HEK293 (cell line): ENCODE data around the gene CDK5R2.

Source experiments
- CTCF ChIA-PET: fragments of 350-600 bp; formaldehyde crosslinking; extraction: SDS; loops from one replicate; lab custom pipeline; 2021; ENCODE audit warnings: antibody characterized with exemption; lab: Yijun Ruan, JAX
- POLR2A ChIA-PET: fragments of 300-600 bp; formaldehyde crosslinking; extraction: SDS; loops from one replicate; lab custom pipeline; 2020; ENCODE audit warnings: antibody characterized with exemption, inconsistent platforms; lab: Yijun Ruan, JAX
- H3K27ac ChIP-seq: fragments of 200-500 bp; sonication (Bioruptor generic); 2 replicates; pipeline ENCODE4 v1.5.1; 2014; ENCODE audit warnings: low read depth, low read length, control low read depth, inconsistent platforms; ENCODE audit errors: extremely low read depth
- H3K36me3 ChIP-seq, 2 experiments: fragments of 200-500 bp in 1 of 2; sonication (Bioruptor generic) in 1 of 2; 1 replicate in 1 of 2; 2 replicates in 1 of 2; pipeline ENCODE4 v1.5.1; 2014 to 2017; ENCODE audit warnings: inconsistent platforms in 2 of 2, low read length in 2 of 2; ENCODE audit not compliant: control insufficient read depth in 2 of 2, insufficient read depth in 1 of 2
- H3K4me1 ChIP-seq: fragments of 200-500 bp; sonication (Bioruptor generic); 2 replicates; pipeline ENCODE4 v1.5.1; 2014; ENCODE audit warnings: mild to moderate bottlenecking, low read length, inconsistent platforms; ENCODE audit not compliant: control insufficient read depth, insufficient read depth
- H3K4me3 ChIP-seq: 2 replicates; pipeline ENCODE4 v1.5.1; 2011; ENCODE audit warnings: low read depth, mild to moderate bottlenecking, control low read depth, low read length, moderate library complexity
- H3K9me3 ChIP-seq: fragments of 200-500 bp; sonication (Bioruptor generic); 2 replicates; pipeline ENCODE4 v1.5.1; 2014; ENCODE audit warnings: low read depth, low read length, inconsistent platforms; ENCODE audit not compliant: control insufficient read depth, insufficient read depth
- AEBP2 ChIP-seq: fragments of 450-650 bp; formaldehyde crosslinking; IDR thresholded peaks from 2 replicates; pipeline ENCODE4 v1.5.1; 2016; ENCODE audit warnings: missing biosample characterization, missing genetic modification characterization, borderline replicate concordance
- KLF7 ChIP-seq: fragments of 450-650 bp; formaldehyde crosslinking; IDR thresholded peaks from 2 replicates; pipeline ENCODE4 v1.5.1; 2016; ENCODE audit warnings: missing biosample characterization, missing genetic modification characterization, borderline replicate concordance
- PRDM10 ChIP-seq: fragments of 450-650 bp; formaldehyde crosslinking; IDR thresholded peaks from 2 replicates; pipeline ENCODE4 v1.5.1; 2016; ENCODE audit warnings: missing biosample characterization, missing genetic modification characterization
- ZEB2 ChIP-seq: fragments of 450-650 bp; formaldehyde crosslinking; IDR thresholded peaks from 2 replicates; pipeline ENCODE4 v1.5.1; 2016; ENCODE audit warnings: missing biosample characterization, missing genetic modification characterization
- ZFP3 ChIP-seq: fragments of 450-650 bp; formaldehyde crosslinking; IDR thresholded peaks from 2 replicates; pipeline ENCODE4 v1.5.1; 2016; ENCODE audit warnings: low read depth, missing biosample characterization, missing genetic modification characterization
- ZNF132 ChIP-seq: fragments of 450-650 bp; formaldehyde crosslinking; IDR thresholded peaks from 2 replicates; pipeline ENCODE4 v1.5.1; 2017; ENCODE audit warnings: missing biosample characterization, missing genetic modification characterization, borderline replicate concordance
- ZNF146 ChIP-seq: fragments of 450-650 bp; formaldehyde crosslinking; IDR thresholded peaks from 2 replicates; pipeline ENCODE4 v1.5.1; 2016; ENCODE audit warnings: missing biosample characterization, missing genetic modification characterization
- ZNF37A ChIP-seq: fragments of 450-650 bp; IDR thresholded peaks from 2 replicates; pipeline ENCODE4 v1.5.1; 2018; ENCODE audit warnings: missing biosample characterization, missing genetic modification characterization
- ZNF513 ChIP-seq: fragments of 450-650 bp; IDR thresholded peaks from 2 replicates; pipeline ENCODE4 v1.5.1; 2018; ENCODE audit warnings: missing biosample characterization, missing genetic modification characterization
- ZNF530 ChIP-seq: fragments of 450-650 bp; formaldehyde crosslinking; IDR thresholded peaks from 2 replicates; pipeline ENCODE4 v1.5.1; 2016; ENCODE audit warnings: low read depth, missing biosample characterization, missing genetic modification characterization
- ZNF555 ChIP-seq: fragments of 450-650 bp; formaldehyde crosslinking; conservative IDR thresholded peaks from 2 replicates; pipeline ENCODE4 v1.5.1; 2017; ENCODE audit warnings: missing biosample characterization, mild to moderate bottlenecking, missing genetic modification characterization, inconsistent platforms
- ZNF571 ChIP-seq: fragments of 450-650 bp; formaldehyde crosslinking; IDR thresholded peaks from 2 replicates; pipeline ENCODE4 v1.5.0; 2017; ENCODE audit warnings: missing biosample characterization, missing genetic modification characterization
- ZNF692 ChIP-seq: fragments of 450-650 bp; formaldehyde crosslinking; IDR thresholded peaks from 2 replicates; pipeline ENCODE4 v1.5.1; 2016; ENCODE audit warnings: missing biosample characterization, missing genetic modification characterization
- ZSCAN18 ChIP-seq: fragments of 450-650 bp; formaldehyde crosslinking; IDR thresholded peaks from 2 replicates; pipeline ENCODE4 v1.5.1; 2016; ENCODE audit warnings: missing biosample characterization, missing genetic modification characterization
- ZSCAN4 ChIP-seq: fragments of 450-650 bp; formaldehyde crosslinking; IDR thresholded peaks from 2 replicates; pipeline ENCODE4 v1.5.1; 2017; ENCODE audit warnings: missing biosample characterization, missing genetic modification characterization

Gene CDK5R2

GRCh38 chr2:218981881-218982585 lies 22.6 kb downstream of the CDK5R2 start:
- POLR2A ChIA-PET, result no interaction called here

GRCh38 chr2:218982586-218983262 lies 23.3 kb downstream of the CDK5R2 start:
- Histone ChIP-seq H3K4me1 (0 out of 2 replicates have a peak, but pooled peaks cover 2% of the 10 kb centered on the region), H3K4me3 (no peak overlapping the region)
- no peak for TF ChIP-seq ZNF513 (tag by site-specific recombination)
- TF ChIP-seq ZSCAN18 (tag by site-specific recombination), result no peak
- no peak for TF ChIP-seq PRDM10 (tag by site-specific recombination)
- TF ChIP-seq ZEB2, result no peak
- TF ChIP-seq ZNF146, result no peak
- TF ChIP-seq ZSCAN4 (tag by site-specific recombination), result no peak
- no peak for TF ChIP-seq ZNF530
- TF ChIP-seq, all 188 proteins: peak for 0
- Histone ChIP-seq H3K27ac (no peak overlapping the region), H3K9me3 (no peaks in the 10 kb centered on the region), H3K36me3 (no peaks in the 10 kb centered on the region)
- ChIA-PET CTCF (interaction anchor here (0.6 to 4.2 kb wide), 5 partner anchors 19 to 262 kb away, joined by 3 to 31 read pairs (median 4); no protein-coding TSS in a partner anchor), POLR2A (no interaction called here)

More at GRCh38 chr2:218981881-218982585, 22.6 kb downstream of the CDK5R2 start:
- Histone ChIP-seq H3K4me1 (0 out of 2 replicates have a peak, but pooled peaks cover 2% of the 10 kb centered on the region), H3K27ac (no peak overlapping the region), H3K4me3 (no peak overlapping the region), H3K9me3 (no peaks in the 10 kb centered on the region), H3K36me3 (no peaks in the 10 kb centered on the region)
- no peak for TF ChIP-seq ZNF555
- CTCF ChIA-PET, result interaction anchor here (0.6 to 4.2 kb wide), 10 partner anchors 12 to 262 kb away, joined by 3 to 65 read pairs (median 4); no protein-coding TSS in a partner anchor

- Histone ChIP-seq H3K36me3 (no peaks in the 10 kb centered on the region), H3K4me3 (no peak overlapping the region), H3K4me1 (peaks cover 2% of the 10 kb centered on the region; the same call in 1 of the 2 replicates), H3K27ac (no peak overlapping the region), H3K9me3 (no peaks in the 10 kb centered on the region)
- ChIA-PET CTCF (interaction anchor here (0.9 to 4.2 kb wide), 4 partner anchors 19 to 136 kb away, joined by 4 to 31 read pairs (median 5); no protein-coding TSS in a partner anchor), POLR2A (no interaction called here)
- no peak for TF ChIP-seq ZNF132 (tag by site-specific recombination)
- no peak for TF ChIP-seq AEBP2
- TF ChIP-seq ZNF571 (tag by site-specific recombination), result no peak
- no peak for TF ChIP-seq ZNF530
- no peak for TF ChIP-seq ZNF692 (tag by site-specific recombination)
- TF ChIP-seq ZFP3 (tag by site-specific recombination), result no peak
- no peak for TF ChIP-seq ZNF37A (tag by site-specific recombination)
- no peak for TF ChIP-seq KLF7 (tag by site-specific recombination)
These were observed 23.9 kb downstream of the CDK5R2 start for GRCh38 chr2:218983263-218983933.
